Measurements from ENCODE around the gene PRSS21. TPM values are rescaled to one million over a fixed set of nuclear protein-coding genes. Genes with fewer than 3 reads are reported as not detected.

Gene PRSS21
- polyA plus RNA-seq, 3 donors, result 2.1 to 9.0 (median 3.1) TPM

- H3K4me3 Mint-ChIP-seq, result no peak overlapping the region
Observed at GRCh38 chr16:2782583-2783351, 34.3 kb upstream of the PRSS21 start.

More at GRCh38 chr16:2782583-2783351, 34.3 kb upstream of the PRSS21 start:
- H3K4me3 ChIP-seq (replicated peaks in 1 of 3; ENCODE audit: low read depth in 2 of 3, low read length in 3 of 3), result no peak overlapping the region
- H3K79me2 ChIP-seq (ENCODE audit: insufficient read depth, low read length), result peaks cover 10% of the 10 kb centered on the region
- no peaks in the 10 kb centered on the region for H4K20me1 ChIP-seq (ENCODE audit: insufficient read depth, low read length)
- peaks cover 4 to 7% of the 10 kb centered on the region in 2 donors for H3K36me3 Mint-ChIP-seq
- H3K4me1 ChIP-seq (ENCODE audit: control insufficient read depth in 1 of 2, insufficient read depth in 2 of 2, low read length in 2 of 2), result peaks cover 29 to 33% of the 10 kb centered on the region in 2 donors
- no peak overlapping the region for H3K27ac ChIP-seq (ENCODE audit: low read depth in 1 of 2, low read length in 2 of 2)
- no peak for TF ChIP-seq CTCF (IDR thresholded peaks at IDR 0.05)
- no peaks in the 10 kb centered on the region for H3K9me3 ChIP-seq (replicated peaks in 1 of 2; ENCODE audit: control insufficient read depth in 1 of 2, insufficient read depth in 1 of 2, low read length in 2 of 2)
- peak overlapping the region in 1 of 7 donors; percentile 63 for H3K27ac Mint-ChIP-seq
- peaks cover 5 to 29% of the 10 kb centered on the region in 2 donors for H3K27me3 ChIP-seq (ENCODE audit: control insufficient read depth in 2 of 2, insufficient read depth in 2 of 2, low read length in 2 of 2)
- H3K9ac ChIP-seq (ENCODE audit: insufficient read depth, low read length, poor library complexity, severe bottlenecking), result no peak overlapping the region
- intact Hi-C loops (cut with micrococcal nuclease), result loop anchor here in 1 of 2 donors (5.0 kb wide), 1 partner anchor 40 kb away; no protein-coding TSS in a partner anchor
- DNase-seq, result no peak
- no peak overlapping the region for H2AFZ ChIP-seq (ENCODE audit: insufficient read depth, low read depth, low read length, poor library complexity, severe bottlenecking)
- H3K9me3 Mint-ChIP-seq, result peaks cover 0 to 2% (median 0%) of the 10 kb centered on the region in 7 donors
- peaks cover 29% of the 10 kb centered on the region for H3K4me1 Mint-ChIP-seq
- no peak overlapping the region for H3K4me2 ChIP-seq (replicated peaks; ENCODE audit: extremely low read depth, low read length, poor library complexity, severe bottlenecking)
- 79% methylated on average over 19 of the region's 20 CpGs for WGBS (ENCODE audit: insufficient coverage)
- H3K27me3 Mint-ChIP-seq (ENCODE audit: low read depth in 3 of 3), result peaks cover 14 to 55% (median 36%) of the 10 kb centered on the region in 3 donors
- no peaks in the 10 kb centered on the region for H3K36me3 ChIP-seq (replicated peaks in 1 of 2; ENCODE audit: control insufficient read depth in 1 of 2, insufficient read depth in 2 of 2, low read length in 2 of 2)
